ENCODE data around the gene BLACAT1. TPM values are rescaled to one million over a fixed set of nuclear protein-coding genes. Genes with fewer than 3 reads are reported as not detected.
A peak's percentile ranks its signal among the peaks of the same experiment; 100 is the strongest.

Gene BLACAT1
- polyA plus RNA-seq, 1 of the 3 experiments (the other 2 are of a cell fraction): not detected

GRCh38 chr1:205451759-205452164 lies 4.1 kb downstream of the BLACAT1 start (continued):
- TF ChIP-seq RAD21 (IDR thresholded peaks at IDR 0.05; ENCODE audit: low read length): no peak
- TF ChIP-seq RFX5 (IDR thresholded peaks at IDR 0.05; ENCODE audit: low read length): no peak
- TF ChIP-seq POLR2AphosphoS5 (IDR thresholded peaks at IDR 0.05; ENCODE audit: low read depth, low read length): no peak

GRCh38 chr1:205451202-205451601 lies 4.6 kb downstream of the BLACAT1 start:
- Histone ChIP-seq H3K27ac (ENCODE audit: low read depth in 2 of 2, low read length in 1 of 2) (no peak overlapping the region), H4K20me1 (ENCODE audit: insufficient read depth) (no peaks in the 10 kb centered on the region), H3K9ac (no peak overlapping the region), H3K79me2 (ENCODE audit: insufficient read depth) (no peaks in the 10 kb centered on the region), H3K4me1 (ENCODE audit: control insufficient read depth in 1 of 2, insufficient read depth in 2 of 2, low read depth in 1 of 2, low read length in 1 of 2) (no peaks in the 10 kb centered on the region), H2AFZ (ENCODE audit: low read depth) (no peak overlapping the region), H3K36me3 (replicated peaks in 1 of 2; ENCODE audit: control insufficient read depth in 1 of 2, insufficient read depth in 2 of 2, low read length in 1 of 2) (no peaks in the 10 kb centered on the region), H3K4me2 (no peak overlapping the region), H3K4me3 (ENCODE audit: low read depth in 2 of 2, low read length in 1 of 2) (no peak overlapping the region), H3K27me3 (ENCODE audit: insufficient read depth) (peaks cover 55% of the 10 kb centered on the region), H3K9me3 (no peaks in the 10 kb centered on the region), H3K9me2 (no peaks in the 10 kb centered on the region), H3F3A (replicated peaks; ENCODE audit: insufficient read depth) (no peaks in the 10 kb centered on the region)
- POLR2A ChIA-PET: no interaction called here
- no peak for TF ChIP-seq MEF2A (IDR thresholded peaks at IDR 0.05; ENCODE audit: borderline replicate concordance, low read depth)
- TF ChIP-seq ELF1 (IDR thresholded peaks at IDR 0.05): no peak
- no peak for TF ChIP-seq SMC3 (IDR thresholded peaks at IDR 0.05; ENCODE audit: low read depth, low read length)
- TF ChIP-seq FOXM1 (IDR thresholded peaks at IDR 0.05; ENCODE audit: low read depth): no peak
- CTCF ChIA-PET: interaction anchor here (1.1 to 4.3 kb wide), 2 partner anchors 34 to 78 kb away, joined by 3 to 18 read pairs; no protein-coding TSS in a partner anchor
- no peak for DNase-seq
- 45% methylated on average over 5 of the region's 5 CpGs for WGBS (ENCODE audit: low lambda C conversion rate)

- Histone ChIP-seq H3K9ac (no peak overlapping the region), H3K27ac (ENCODE audit: low read depth in 2 of 2, low read length in 1 of 2) (no peak overlapping the region), H3K27me3 (ENCODE audit: insufficient read depth) (peaks cover 47% of the 10 kb centered on the region), H3K36me3 (replicated peaks in 1 of 2; ENCODE audit: control insufficient read depth in 1 of 2, insufficient read depth in 2 of 2, low read length in 1 of 2) (no peaks in the 10 kb centered on the region), H3K4me1 (ENCODE audit: control insufficient read depth in 1 of 2, insufficient read depth in 2 of 2, low read depth in 1 of 2, low read length in 1 of 2) (peaks cover 0 to 4% of the 10 kb centered on the region in 2 experiments; a peak in 1 of 4 replicates), H3K4me3 (ENCODE audit: low read depth in 2 of 2, low read length in 1 of 2) (no peak overlapping the region), H3F3A (replicated peaks; ENCODE audit: insufficient read depth) (no peaks in the 10 kb centered on the region), H3K9me2 (no peaks in the 10 kb centered on the region), H3K9me3 (no peaks in the 10 kb centered on the region), H2AFZ (ENCODE audit: low read depth) (no peak overlapping the region), H3K79me2 (ENCODE audit: insufficient read depth) (no peaks in the 10 kb centered on the region), H4K20me1 (ENCODE audit: insufficient read depth) (no peaks in the 10 kb centered on the region), H3K4me2 (no peak overlapping the region)
- POLR2A ChIA-PET: no interaction called here
- peak; percentile 46 for DNase-seq
- CTCF ChIA-PET: interaction anchor here (0.6 to 4.3 kb wide), 4 partner anchors 35 to 97 kb away, joined by 3 to 18 read pairs (median 3); no protein-coding TSS in a partner anchor
- 85% methylated on average over 4 of the region's 4 CpGs for WGBS (ENCODE audit: low lambda C conversion rate)
- TF ChIP-seq ELF1 (IDR thresholded peaks at IDR 0.05) (no peak), YY1 (IDR thresholded peaks at IDR 0.05; ENCODE audit: low read depth) (no peak), CHD2 (IDR thresholded peaks at IDR 0.05; ENCODE audit: low read length, partially characterized antibody) (no peak), TEAD4 (IDR thresholded peaks at IDR 0.05; ENCODE audit: borderline replicate concordance, insufficient read depth) (no peak), JUND (IDR thresholded peaks at IDR 0.05) (no peak), FOSL2 (IDR thresholded peaks at IDR 0.05; ENCODE audit: borderline replicate concordance, low read depth) (no peak), CTCF (IDR thresholded peaks at IDR 0.05) (no peak), RAD21 (IDR thresholded peaks at IDR 0.05; ENCODE audit: low read length) (no peak), REST (IDR thresholded peaks at IDR 0.05; ENCODE audit: low read depth, low read length) (no peak), USF1 (IDR thresholded peaks at IDR 0.05; ENCODE audit: borderline replicate concordance, low read depth) (no peak), GABPA (IDR thresholded peaks at IDR 0.05; ENCODE audit: low read depth) (no peak), USF2 (IDR thresholded peaks at IDR 0.05; ENCODE audit: borderline replicate concordance, low read depth, low read length) (no peak), EP300 (IDR thresholded peaks at IDR 0.05; ENCODE audit: borderline replicate concordance in 1 of 2, low read depth in 1 of 2, low read length in 1 of 2) (no peak), MAX (IDR thresholded peaks at IDR 0.05; ENCODE audit: low read depth) (no peak)
Observed at GRCh38 chr1:205450448-205450847, 5.4 kb downstream of the BLACAT1 start.
